Naive B cell (primary cell): ENCODE data around the gene MYL3. TPM values are rescaled to one million over a fixed set of nuclear protein-coding genes. Genes with fewer than 3 reads are reported as not detected.

Experiments
- ATAC-seq, 2 donors: fragments of 150-1000 bp; cut with Tn5 transposase; 2 replicates each; pipeline ENCODE4 v1.10.0; 2021; ENCODE audit warnings: low read depth in 2 of 2, mild to moderate bottlenecking in 2 of 2, moderate library complexity in 2 of 2
- DNase-seq: peaks from one replicate; pipeline ENCODE4 v3.0.0; 2022
- H3K27ac Mint-ChIP-seq, 6 donors: one replicate each; pipeline ENCODE4 v1.8.0; 2020 to 2022; ENCODE audit warnings: mild to moderate bottlenecking in 6 of 6, mixed read lengths in 6 of 6, moderate library complexity in 5 of 6, inconsistent platforms in 2 of 6
- H3K27me3 Mint-ChIP-seq, 3 donors: one replicate each; pipeline ENCODE4 v1.8.0; 2021 to 2022; ENCODE audit warnings: mixed read lengths in 3 of 3, mild to moderate bottlenecking in 1 of 3
- H3K36me3 Mint-ChIP-seq, 2 donors: one replicate each; pipeline ENCODE4 v1.8.0; 2020 to 2022; ENCODE audit warnings: mixed read lengths in 2 of 2, inconsistent platforms in 1 of 2, mild to moderate bottlenecking in 1 of 2
- H3K4me1 Mint-ChIP-seq, 3 donors: one replicate each; pipeline ENCODE4 v1.8.0; 2020 to 2022; ENCODE audit warnings: mixed read lengths in 3 of 3, inconsistent platforms in 1 of 3, mild to moderate bottlenecking in 1 of 3, moderate library complexity in 1 of 3
- H3K4me3 Mint-ChIP-seq, 8 donors: one replicate each; pipeline ENCODE4 v1.8.0; 2020 to 2022; ENCODE audit warnings: mild to moderate bottlenecking in 8 of 8, mixed read lengths in 8 of 8, moderate library complexity in 8 of 8, inconsistent platforms in 2 of 8
- H3K9me3 Mint-ChIP-seq, 7 donors: one replicate each; pipeline ENCODE4 v1.8.0; 2020 to 2022; ENCODE audit warnings: mixed read lengths in 7 of 7, mild to moderate bottlenecking in 5 of 7, inconsistent platforms in 2 of 7, moderate library complexity in 1 of 7
- polyA plus RNA-seq, 6 donors: library from polyadenylated mRNA; unstranded; fragments of 300-500 nt; fragmentation: Illumina TruSeq; gene quantifications; one replicate each; pipeline ENCODE4 v1.2.3, GENCODE V29; 2021; ENCODE audit warnings: low read depth in 6 of 6

Gene MYL3
- polyA plus RNA-seq, 6 donors from 2014 or later = not detected

GRCh38 chr3:46904303-46905212 is 41.3 kb upstream of the MYL3 start:
- Mint-ChIP-seq H3K4me3 (no peak overlapping the region), H3K36me3 (no peaks in the 10 kb centered on the region), H3K27ac (peak overlapping the region in 2 of 6 donors; percentile 39 to 76), H3K9me3 (no peaks in the 10 kb centered on the region), H3K4me1 (peaks cover 4 to 8% (median 5%) of the 10 kb centered on the region in 3 donors), H3K27me3 (no peaks in the 10 kb centered on the region)
- DNase-seq (no peak), ATAC-seq (no peak)

- Mint-ChIP-seq H3K4me3 (no peak overlapping the region), H3K4me1 (peaks cover 2 to 10% (median 8%) of the 10 kb centered on the region in 3 donors)
- DNase-seq = no peak
Observed at GRCh38 chr3:46903341-46904302, 40.4 kb upstream of the MYL3 start.

GRCh38 chr3:46902188-46902631 is 39.0 kb upstream of the MYL3 start:
- DNase-seq = no peak
- Mint-ChIP-seq H3K9me3 (no peaks in the 10 kb centered on the region), H3K27me3 (peaks cover 5 to 20% (median 16%) of the 10 kb centered on the region in 3 donors), H3K36me3 (no peaks in the 10 kb centered on the region), H3K27ac (no peak overlapping the region), H3K4me3 (no peak overlapping the region), H3K4me1 (peaks cover 2 to 17% (median 15%) of the 10 kb centered on the region in 3 donors)
- no peak for ATAC-seq

More at GRCh38 chr3:46903341-46904302, 40.4 kb upstream of the MYL3 start:
- Mint-ChIP-seq H3K36me3 (no peaks in the 10 kb centered on the region), H3K27me3 (peaks cover under 1 to 8% (median 6%) of the 10 kb centered on the region in 3 donors), H3K27ac (no peak overlapping the region), H3K9me3 (no peaks in the 10 kb centered on the region)
- no peak for ATAC-seq

GRCh38 chr3:46901591-46902187 is 38.4 kb upstream of the MYL3 start:
- H3K4me3 Mint-ChIP-seq = no peak overlapping the region
- H3K36me3 Mint-ChIP-seq = no peaks in the 10 kb centered on the region
- H3K4me1 Mint-ChIP-seq = peaks cover 2 to 17% (median 15%) of the 10 kb centered on the region in 3 donors
- no peak for DNase-seq
- no peak for ATAC-seq
- peaks cover 5 to 21% (median 16%) of the 10 kb centered on the region in 3 donors for H3K27me3 Mint-ChIP-seq
- peak overlapping the region in 1 of 6 donors; percentile 89 for H3K27ac Mint-ChIP-seq
- no peaks in the 10 kb centered on the region for H3K9me3 Mint-ChIP-seq

- no peak overlapping the region for H3K27ac Mint-ChIP-seq
- no peaks in the 10 kb centered on the region for H3K36me3 Mint-ChIP-seq
- no peak overlapping the region for H3K4me3 Mint-ChIP-seq
- H3K27me3 Mint-ChIP-seq = peaks cover 5 to 27% (median 22%) of the 10 kb centered on the region in 3 donors
- H3K9me3 Mint-ChIP-seq = no peaks in the 10 kb centered on the region
- DNase-seq = no peak
- peaks cover 2 to 19% (median 15%) of the 10 kb centered on the region in 3 donors for H3K4me1 Mint-ChIP-seq
- ATAC-seq = no peak
Observed at GRCh38 chr3:46901061-46901460, 37.8 kb upstream of the MYL3 start.

GRCh38 chr3:46900356-46900755 is 37.1 kb upstream of the MYL3 start:
- H3K9me3 Mint-ChIP-seq = no peaks in the 10 kb centered on the region
- H3K27ac Mint-ChIP-seq = no peak overlapping the region
- H3K4me1 Mint-ChIP-seq = peaks cover 4 to 24% (median 15%) of the 10 kb centered on the region in 3 donors
- H3K4me3 Mint-ChIP-seq = peak overlapping the region in 1 of 8 donors; percentile 15
- H3K27me3 Mint-ChIP-seq = peaks cover 5 to 34% (median 29%) of the 10 kb centered on the region in 3 donors
- no peaks in the 10 kb centered on the region for H3K36me3 Mint-ChIP-seq
- DNase-seq = no peak
- ATAC-seq = no peak

GRCh38 chr3:46900007-46900292 is 36.7 kb upstream of the MYL3 start:
- H3K36me3 Mint-ChIP-seq = no peaks in the 10 kb centered on the region

GRCh38 chr3:46899151-46900006 is 36.1 kb upstream of the MYL3 start:
- H3K36me3 Mint-ChIP-seq = no peaks in the 10 kb centered on the region
- peak overlapping the region in 1 of 6 donors; percentile 67 for H3K27ac Mint-ChIP-seq
- no peak for DNase-seq
- peaks cover 8 to 24% (median 15%) of the 10 kb centered on the region in 3 donors for H3K4me1 Mint-ChIP-seq
- peak overlapping the region in 7 of 8 donors; percentile 25 to 69 (median 52) for H3K4me3 Mint-ChIP-seq
- ATAC-seq = no peak
- H3K9me3 Mint-ChIP-seq = no peaks in the 10 kb centered on the region
- H3K27me3 Mint-ChIP-seq = peaks cover 10 to 42% (median 37%) of the 10 kb centered on the region in 3 donors

More at GRCh38 chr3:46900007-46900292, 36.7 kb upstream of the MYL3 start:
- Mint-ChIP-seq H3K4me1 (peaks cover 8 to 28% (median 15%) of the 10 kb centered on the region in 3 donors), H3K4me3 (no peak overlapping the region), H3K27ac (peak overlapping the region in 1 of 6 donors; percentile 31), H3K27me3 (peaks cover 9 to 38% (median 33%) of the 10 kb centered on the region in 3 donors), H3K9me3 (no peaks in the 10 kb centered on the region)
- DNase-seq = no peak
- ATAC-seq = no peak

- Mint-ChIP-seq H3K36me3 (no peaks in the 10 kb centered on the region), H3K9me3 (no peaks in the 10 kb centered on the region), H3K4me1 (peaks cover 8 to 24% (median 15%) of the 10 kb centered on the region in 3 donors), H3K27ac (peak overlapping the region in 3 of 6 donors; percentile 19 to 67 (median 27)), H3K27me3 (peaks cover 10 to 50% (median 46%) of the 10 kb centered on the region in 3 donors), H3K4me3 (peak overlapping the region in 7 of 8 donors; percentile 52 to 80 (median 69))
- ATAC-seq (peak; percentile 91 to 94), DNase-seq (peak; percentile 46)
Observed at GRCh38 chr3:46898321-46899150, 35.3 kb upstream of the MYL3 start.

GRCh38 chr3:46897829-46898320 is 34.6 kb upstream of the MYL3 start:
- Mint-ChIP-seq H3K27me3 (peaks cover 10 to 56% (median 52%) of the 10 kb centered on the region in 3 donors), H3K9me3 (no peaks in the 10 kb centered on the region), H3K4me3 (peak overlapping the region in 3 of 8 donors; percentile 20 to 64 (median 55)), H3K27ac (peak overlapping the region in 3 of 6 donors; percentile 13 to 58 (median 32)), H3K4me1 (peaks cover 8 to 24% (median 15%) of the 10 kb centered on the region in 3 donors), H3K36me3 (no peaks in the 10 kb centered on the region)
- ATAC-seq = no peak
- no peak for DNase-seq

GRCh38 chr3:46897031-46897430 is 33.8 kb upstream of the MYL3 start:
- H3K4me3 Mint-ChIP-seq = no peak overlapping the region
- no peaks in the 10 kb centered on the region for H3K9me3 Mint-ChIP-seq
- H3K4me1 Mint-ChIP-seq = peaks cover 15 to 24% (median 17%) of the 10 kb centered on the region in 3 donors
- ATAC-seq = no peak
- peaks cover 12 to 59% (median 55%) of the 10 kb centered on the region in 3 donors for H3K27me3 Mint-ChIP-seq
- H3K36me3 Mint-ChIP-seq = no peaks in the 10 kb centered on the region
- DNase-seq = no peak
- H3K27ac Mint-ChIP-seq = peak overlapping the region in 1 of 6 donors; percentile 39
